Measurements from ENCODE around the gene WWOX. TPM values are rescaled to one million over a fixed set of nuclear protein-coding genes. Genes with fewer than 3 reads are reported as not detected.

WWOX gene
- polyA plus RNA-seq, 6 donors from 2014 or later = 9.1 to 17.0 (median 12.5) TPM

DNA sequence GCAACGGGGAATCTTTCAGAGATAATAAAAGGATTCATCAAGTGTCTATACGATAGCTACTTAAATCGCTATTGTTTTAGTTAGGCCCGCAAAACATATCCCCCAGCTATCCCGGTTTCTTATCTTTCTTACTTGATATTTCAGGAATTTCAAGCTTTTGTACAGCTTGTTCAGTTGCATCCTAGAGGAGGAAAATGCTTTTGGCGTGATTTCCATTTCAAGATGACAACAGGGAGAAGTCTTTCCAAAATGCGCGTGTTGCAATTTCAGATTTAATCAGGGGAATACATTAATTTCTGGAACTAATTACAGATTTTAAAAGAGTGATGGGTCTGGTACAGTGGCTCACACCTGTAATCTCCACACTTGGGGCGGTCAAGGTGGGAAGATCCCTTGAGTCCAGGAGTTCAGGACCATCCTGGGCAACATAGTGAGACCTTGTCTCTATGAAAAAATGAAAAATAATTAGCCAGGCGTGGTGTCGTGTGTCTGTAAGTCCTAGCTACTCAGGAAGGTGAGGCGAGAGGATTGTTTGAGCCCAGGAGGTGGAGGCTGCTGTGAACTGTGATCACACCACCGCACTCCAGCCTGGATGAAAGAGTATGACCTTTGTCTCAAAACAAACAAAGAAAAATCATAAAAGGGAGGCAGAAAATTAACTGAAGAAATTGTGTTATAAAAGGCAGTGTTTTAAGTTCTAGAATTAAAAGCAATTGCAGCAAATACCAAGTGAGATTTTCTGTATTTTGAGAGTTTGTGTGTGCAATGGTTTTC lies 954.9 kb downstream of the WWOX start:
- ATAC-seq (ENCODE audit: low read depth in 2 of 2) = no peak
- H3K27ac Mint-ChIP-seq = no peak overlapping the region
- H3K4me3 Mint-ChIP-seq = no peak overlapping the region
- no peaks in the 10 kb centered on the region for H3K27me3 Mint-ChIP-seq
- DNase-seq = no peak
- H3K36me3 Mint-ChIP-seq = peaks cover 0 to 4% of the 10 kb centered on the region in 2 donors
- peaks cover 0 to 14% (median 3%) of the 10 kb centered on the region in 3 donors for H3K4me1 Mint-ChIP-seq
- peaks cover 0 to 6% (median 3%) of the 10 kb centered on the region in 7 donors for H3K9me3 Mint-ChIP-seq

- H3K36me3 Mint-ChIP-seq = peaks cover 0 to 4% of the 10 kb centered on the region in 2 donors
- H3K4me1 Mint-ChIP-seq = peaks cover 0 to 6% (median 3%) of the 10 kb centered on the region in 3 donors
- peaks cover 0 to 6% (median 3%) of the 10 kb centered on the region in 7 donors for H3K9me3 Mint-ChIP-seq
- H3K4me3 Mint-ChIP-seq = no peak overlapping the region
- no peaks in the 10 kb centered on the region for H3K27me3 Mint-ChIP-seq
- DNase-seq = no peak
- no peak for ATAC-seq (ENCODE audit: low read depth in 2 of 2)
- no peak overlapping the region for H3K27ac Mint-ChIP-seq
Observed at GRCh38 chr16:79055251-79055970, 956.0 kb downstream of the WWOX start.

GRCh38 chr16:79061181-79061580 lies 961.7 kb downstream of the WWOX start:
- DNase-seq (no peak), ATAC-seq (ENCODE audit: low read depth in 2 of 2) (no peak)
- Mint-ChIP-seq H3K4me1 (peaks cover 0 to 9% (median 0%) of the 10 kb centered on the region in 3 donors), H3K36me3 (peaks cover 4 to 7% of the 10 kb centered on the region in 2 donors), H3K27ac (no peak overlapping the region), H3K4me3 (no peak overlapping the region), H3K9me3 (no peaks in the 10 kb centered on the region), H3K27me3 (peaks cover 0 to 5% (median 5%) of the 10 kb centered on the region in 3 donors)

GRCh38 chr16:79062336-79062735 lies 962.9 kb downstream of the WWOX start:
- Mint-ChIP-seq H3K36me3 (peaks cover 4 to 10% of the 10 kb centered on the region in 2 donors), H3K27me3 (peaks cover 0 to 8% (median 6%) of the 10 kb centered on the region in 3 donors), H3K27ac (no peak overlapping the region), H3K4me1 (peaks cover 0 to 10% (median 0%) of the 10 kb centered on the region in 3 donors), H3K9me3 (no peaks in the 10 kb centered on the region), H3K4me3 (no peak overlapping the region)
- DNase-seq = no peak
- no peak for ATAC-seq (ENCODE audit: low read depth in 2 of 2)

GRCh38 chr16:79062821-79063220 lies 963.4 kb downstream of the WWOX start:
- ATAC-seq (ENCODE audit: low read depth in 2 of 2) = no peak
- peaks cover 0 to 8% (median 6%) of the 10 kb centered on the region in 3 donors for H3K27me3 Mint-ChIP-seq
- H3K36me3 Mint-ChIP-seq = peaks cover 4 to 10% of the 10 kb centered on the region in 2 donors
- H3K27ac Mint-ChIP-seq = no peak overlapping the region
- H3K9me3 Mint-ChIP-seq = no peaks in the 10 kb centered on the region
- peaks cover 0 to 10% (median 0%) of the 10 kb centered on the region in 3 donors for H3K4me1 Mint-ChIP-seq
- no peak for DNase-seq
- no peak overlapping the region for H3K4me3 Mint-ChIP-seq

DNA sequence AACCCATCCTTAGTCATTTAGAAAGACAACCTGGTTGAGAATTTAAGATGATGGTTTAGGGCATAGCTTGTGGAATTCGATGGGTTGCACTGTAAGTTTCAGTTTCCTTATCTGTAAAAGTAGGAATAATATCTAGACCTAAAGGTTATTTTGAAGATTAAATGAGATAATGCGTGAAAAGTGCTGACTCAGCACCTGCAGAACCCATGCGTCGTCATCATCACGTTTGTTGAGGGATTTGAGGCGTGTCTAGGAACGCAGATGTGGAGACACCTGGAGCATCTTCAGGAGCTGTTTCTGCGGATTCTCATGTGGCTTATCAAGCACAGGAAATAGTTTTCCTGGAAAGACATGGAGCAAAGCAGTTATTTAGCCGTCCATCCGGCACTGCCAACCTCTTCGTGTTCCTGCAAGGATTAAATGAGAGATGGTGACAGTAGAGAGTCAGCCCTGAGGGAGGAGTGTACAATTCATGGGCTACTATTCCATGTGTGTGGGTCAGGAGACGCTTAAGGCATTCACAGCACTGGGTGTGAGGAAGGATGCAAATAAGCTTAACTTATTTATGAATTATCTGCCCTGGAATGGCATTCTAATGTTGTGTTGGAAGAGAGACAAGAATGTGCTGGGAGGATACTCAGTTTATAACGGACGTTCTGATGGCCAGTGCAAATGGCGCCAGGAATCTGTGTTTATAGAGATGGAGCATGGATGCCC lies 965.0 kb downstream of the WWOX start:
- no peak overlapping the region for H3K4me3 Mint-ChIP-seq
- ATAC-seq (ENCODE audit: low read depth in 2 of 2) = no peak
- H3K36me3 Mint-ChIP-seq = peaks cover 0 to 10% of the 10 kb centered on the region in 2 donors
- peaks cover 0 to 10% (median 0%) of the 10 kb centered on the region in 3 donors for H3K4me1 Mint-ChIP-seq
- no peak for DNase-seq
- peaks cover 0 to 8% (median 6%) of the 10 kb centered on the region in 3 donors for H3K27me3 Mint-ChIP-seq
- H3K9me3 Mint-ChIP-seq = no peaks in the 10 kb centered on the region
- peak overlapping the region in 1 of 6 donors; percentile 37 for H3K27ac Mint-ChIP-seq

DNA sequence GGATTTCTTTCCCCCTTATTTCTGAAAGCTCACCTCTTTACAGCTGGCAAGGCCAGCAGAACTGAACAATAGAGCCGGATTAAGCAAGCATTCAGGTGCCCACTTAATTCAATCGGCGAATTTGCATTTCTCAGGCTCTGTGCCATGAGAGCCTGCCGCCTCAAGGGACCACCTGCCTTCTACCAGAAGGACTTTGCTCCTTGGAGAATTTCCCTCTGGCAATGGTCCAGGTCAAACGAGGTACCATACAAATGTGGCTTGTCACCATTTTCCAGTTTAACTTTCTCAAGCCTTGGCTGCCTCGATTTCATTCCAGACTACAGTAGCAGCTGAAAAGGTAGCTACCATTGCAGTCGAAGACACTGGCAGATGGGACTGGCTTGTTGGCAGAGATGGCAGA lies 967.1 kb downstream of the WWOX start:
- ATAC-seq (ENCODE audit: low read depth in 2 of 2) = no peak
- peaks cover 0 to 10% (median 0%) of the 10 kb centered on the region in 3 donors for H3K4me1 Mint-ChIP-seq
- peaks cover 0 to 10% of the 10 kb centered on the region in 2 donors for H3K36me3 Mint-ChIP-seq

DNA sequence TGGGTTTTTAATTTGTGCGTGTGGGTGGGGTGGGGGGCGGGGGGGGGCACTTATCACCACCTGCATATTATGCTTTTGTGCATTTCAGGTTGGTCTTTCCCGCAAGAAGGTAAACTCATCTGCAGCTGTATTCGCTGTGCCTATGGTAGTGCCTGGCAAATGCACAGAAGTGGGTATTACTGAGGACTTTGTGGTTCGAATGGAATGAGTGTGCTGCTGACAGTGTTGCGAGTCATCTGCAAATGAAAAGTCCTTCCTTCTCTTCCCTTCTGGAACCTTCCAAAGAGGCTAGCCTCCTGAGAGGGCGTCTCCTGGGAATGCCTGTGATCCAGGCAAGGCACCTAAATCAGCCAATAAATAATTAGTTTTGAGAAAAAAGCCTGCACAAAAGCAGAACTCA lies 968.1 kb downstream of the WWOX start:
- peaks cover 0 to 11% (median 8%) of the 10 kb centered on the region in 3 donors for H3K27me3 Mint-ChIP-seq
- ATAC-seq (ENCODE audit: low read depth in 2 of 2) (no peak), DNase-seq (no peak)
- H3K9me3 Mint-ChIP-seq = no peaks in the 10 kb centered on the region
- peaks cover 0 to 10% (median 0%) of the 10 kb centered on the region in 3 donors for H3K4me1 Mint-ChIP-seq
- H3K4me3 Mint-ChIP-seq = no peak overlapping the region
- no peak overlapping the region for H3K27ac Mint-ChIP-seq
- H3K36me3 Mint-ChIP-seq = peaks cover 0 to 10% of the 10 kb centered on the region in 2 donors

More for the DNA sequence above, 967.1 kb downstream of the WWOX start:
- H3K9me3 Mint-ChIP-seq = no peaks in the 10 kb centered on the region
- no peak overlapping the region for H3K27ac Mint-ChIP-seq
- peaks cover 0 to 8% (median 6%) of the 10 kb centered on the region in 3 donors for H3K27me3 Mint-ChIP-seq
- H3K4me3 Mint-ChIP-seq = no peak overlapping the region
- no peak for DNase-seq

DNA sequence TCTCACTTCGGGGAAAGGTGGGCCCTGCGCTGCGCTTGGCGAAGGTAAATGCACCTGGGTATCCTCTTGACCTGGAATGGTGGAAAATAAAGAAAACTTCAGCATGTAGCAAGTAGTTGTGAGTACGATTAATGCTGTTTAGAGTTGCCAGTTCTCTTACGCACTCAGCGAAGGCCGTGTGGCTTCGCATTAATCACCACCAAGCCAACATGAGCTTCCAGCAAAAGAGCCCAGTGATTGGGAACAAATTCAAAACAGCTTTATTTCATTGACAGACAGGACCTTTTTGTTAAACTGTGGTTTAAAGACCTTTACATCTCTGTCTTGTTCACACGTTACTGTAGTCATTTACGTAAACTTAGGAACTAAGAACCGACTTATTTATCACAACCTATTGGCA lies 969.7 kb downstream of the WWOX start:
- H3K27ac Mint-ChIP-seq = peak overlapping the region in 1 of 6 donors; percentile 83
- no peak for DNase-seq
- H3K4me1 Mint-ChIP-seq = peaks cover 5 to 10% (median 8%) of the 10 kb centered on the region in 3 donors
- H3K27me3 Mint-ChIP-seq = peaks cover 0 to 18% (median 8%) of the 10 kb centered on the region in 3 donors
- H3K36me3 Mint-ChIP-seq = peaks cover 0 to 10% of the 10 kb centered on the region in 2 donors
- ATAC-seq (ENCODE audit: low read depth in 2 of 2) = no peak
- no peaks in the 10 kb centered on the region for H3K9me3 Mint-ChIP-seq
- no peak overlapping the region for H3K4me3 Mint-ChIP-seq

DNA sequence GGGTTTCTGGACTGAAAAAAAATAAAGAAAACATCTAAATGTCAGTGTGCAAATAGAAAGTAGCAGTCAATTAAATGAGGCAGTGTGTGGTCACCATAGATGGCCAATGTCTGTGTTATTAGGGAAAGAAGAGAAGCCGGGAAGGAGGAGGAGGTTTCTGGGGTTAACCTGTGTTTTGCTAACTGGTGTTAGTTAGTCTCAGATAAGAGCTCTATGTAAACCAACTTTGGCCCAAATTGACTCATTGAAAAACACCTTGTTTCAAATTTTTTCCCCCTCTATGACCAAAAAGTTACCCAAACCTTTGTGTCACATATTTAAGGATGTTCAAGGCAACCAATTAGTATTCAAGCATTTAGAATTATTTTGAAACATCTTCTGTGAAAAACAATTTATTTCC lies 970.2 kb downstream of the WWOX start:
- Mint-ChIP-seq H3K27me3 (peaks cover 2 to 18% (median 8%) of the 10 kb centered on the region in 3 donors), H3K4me1 (peaks cover 5 to 8% (median 7%) of the 10 kb centered on the region in 3 donors), H3K9me3 (no peaks in the 10 kb centered on the region), H3K36me3 (peaks cover 0 to 10% of the 10 kb centered on the region in 2 donors), H3K27ac (no peak overlapping the region), H3K4me3 (no peak overlapping the region)
- no peak for DNase-seq
- ATAC-seq (ENCODE audit: low read depth in 2 of 2) = no peak

GRCh38 chr16:79071424-79071823 lies 972.0 kb downstream of the WWOX start:
- Mint-ChIP-seq H3K4me3 (no peak overlapping the region), H3K9me3 (no peaks in the 10 kb centered on the region), H3K27ac (no peak overlapping the region), H3K4me1 (peaks cover 0 to 8% (median 5%) of the 10 kb centered on the region in 3 donors), H3K27me3 (peaks cover 6 to 12% (median 8%) of the 10 kb centered on the region in 3 donors), H3K36me3 (peaks cover 0 to under 1% of the 10 kb centered on the region in 2 donors)
- no peak for DNase-seq
- no peak for ATAC-seq (ENCODE audit: low read depth in 2 of 2)

GRCh38 chr16:79072517-79072916 lies 973.1 kb downstream of the WWOX start:
- Mint-ChIP-seq H3K4me1 (peaks cover 0 to 8% (median 5%) of the 10 kb centered on the region in 3 donors), H3K4me3 (no peak overlapping the region)
- ATAC-seq (ENCODE audit: low read depth in 2 of 2) = no peak

DNA sequence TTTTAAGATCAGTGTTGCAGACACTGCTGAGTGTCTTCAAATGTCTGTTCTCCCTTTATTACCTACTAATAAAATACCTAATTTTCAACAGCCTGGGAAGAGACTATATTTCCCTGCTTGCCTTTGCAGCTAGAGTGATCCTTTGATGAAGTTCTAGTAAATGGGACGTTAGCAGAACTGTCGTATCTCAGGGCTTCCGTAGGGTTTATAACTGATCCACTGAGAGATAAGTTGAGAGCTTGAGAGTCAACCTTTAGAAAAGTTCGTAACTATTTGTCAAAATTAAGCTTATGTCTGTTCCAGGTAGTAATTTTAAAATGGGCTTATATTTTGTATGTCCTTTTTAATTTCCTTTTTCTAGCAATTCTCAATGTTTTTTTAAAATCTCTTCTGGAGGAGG lies 974.1 kb downstream of the WWOX start:
- Mint-ChIP-seq H3K4me1 (peaks cover 0 to 8% (median 5%) of the 10 kb centered on the region in 3 donors), H3K36me3 (no peaks in the 10 kb centered on the region), H3K9me3 (no peaks in the 10 kb centered on the region), H3K4me3 (peak overlapping the region in 2 of 8 donors; percentile 19 to 50), H3K27me3 (peaks cover 5 to 12% (median 11%) of the 10 kb centered on the region in 3 donors), H3K27ac (peak overlapping the region in 1 of 6 donors; percentile 14)
- ATAC-seq (ENCODE audit: low read depth in 2 of 2) (no peak), DNase-seq (no peak)

More at GRCh38 chr16:79072517-79072916, 973.1 kb downstream of the WWOX start:
- Mint-ChIP-seq H3K9me3 (no peaks in the 10 kb centered on the region), H3K36me3 (no peaks in the 10 kb centered on the region), H3K27me3 (peaks cover 5 to 12% (median 11%) of the 10 kb centered on the region in 3 donors), H3K27ac (peak overlapping the region in 1 of 6 donors; percentile 7)
- DNase-seq = no peak

All from naive B cell (primary cell).